CD4-positive, alpha-beta T cell treated with Interferon alpha-2 for 1 hour (primary cell): ENCODE data around the gene LIN54.
"Not testable (repeated sequence)": the region's sequence is repeated elsewhere in the genome, so short reads cannot be mapped to it uniquely, and the experiment has no call there.

Experiments used
- DNase-seq, 2 donors: peaks; one replicate each; pipeline ENCODE4 v3.0.0-alpha.2; 2020 to 2022

LIN54 gene

GRCh38 chr4:82930848-82931755 is 79.5 kb downstream of the LIN54 start:
- DNase-seq, result no peak

- no peak for DNase-seq
Measured at GRCh38 chr4:82921795-82922194, 88.8 kb downstream of the LIN54 start.

GRCh38 chr4:82919386-82919785 is 91.2 kb downstream of the LIN54 start:
- no peak for DNase-seq

DNA sequence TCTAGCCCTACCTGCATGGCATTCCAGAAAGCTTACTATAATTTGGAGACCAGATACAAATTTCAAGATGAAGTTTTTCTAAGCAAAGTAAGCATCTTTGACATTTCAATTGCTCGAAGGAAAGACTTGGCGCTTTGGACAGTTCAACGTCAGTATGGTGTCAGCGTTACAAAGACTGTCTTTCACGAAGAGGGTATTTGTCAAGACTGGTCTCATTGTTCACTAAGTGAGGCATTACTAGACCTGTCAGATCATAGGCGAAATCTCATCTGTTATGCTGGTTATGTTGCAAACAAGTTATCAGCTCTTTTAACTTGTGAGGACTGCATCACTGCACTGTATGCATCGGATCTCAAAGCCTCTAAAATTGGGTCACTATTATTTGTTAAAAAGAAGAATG is 92.5 kb downstream of the LIN54 start:
- DNase-seq, result no peak

GRCh38 chr4:82913968-82914367 is 96.7 kb downstream of the LIN54 start:
- not testable (repeated sequence) for DNase-seq

DNA sequence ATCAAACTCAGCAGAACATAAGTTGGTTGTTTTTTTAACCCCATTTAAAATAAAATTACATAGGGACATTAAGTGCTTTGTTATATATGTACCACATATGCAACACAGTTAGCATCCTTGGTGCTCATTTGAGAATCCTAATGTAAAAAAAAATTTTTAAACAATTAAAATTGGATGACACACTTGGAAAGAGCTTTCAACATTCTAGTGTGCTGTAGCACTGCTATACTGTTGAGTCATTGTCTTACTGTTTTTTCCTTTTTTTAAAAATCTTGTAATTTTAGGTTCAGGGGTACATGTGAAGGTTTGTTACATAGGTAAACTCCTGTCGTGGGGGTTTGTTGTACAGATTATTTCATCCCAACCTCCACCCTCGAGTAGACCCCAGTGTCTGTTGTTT is 97.3 kb downstream of the LIN54 start:
- DNase-seq, result no peak

- no peak for DNase-seq
Measured at GRCh38 chr4:82909326-82909725, 101.3 kb downstream of the LIN54 start.

GRCh38 chr4:82906469-82906868 is 104.2 kb downstream of the LIN54 start:
- no peak for DNase-seq

DNA sequence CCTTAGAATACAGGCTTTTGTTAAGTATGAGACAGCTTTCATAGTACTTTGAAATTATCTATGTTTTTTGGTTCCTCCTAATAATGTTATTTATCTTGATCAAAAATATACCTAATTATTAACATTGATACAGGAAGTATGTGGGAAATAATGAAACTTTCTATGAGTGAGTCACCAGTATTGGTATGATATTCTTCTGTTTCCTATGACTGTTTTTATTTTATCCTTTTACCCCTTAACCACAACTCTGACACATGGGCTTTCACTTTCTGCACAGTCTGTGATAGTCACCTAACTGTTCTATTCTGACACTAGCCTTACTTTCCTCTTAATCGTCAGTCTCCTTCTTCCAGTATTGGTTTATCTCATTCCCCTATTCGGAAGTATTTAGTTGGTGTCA is 105.4 kb downstream of the LIN54 start:
- peak in 1 of 2 donors; percentile 46 for DNase-seq

DNA sequence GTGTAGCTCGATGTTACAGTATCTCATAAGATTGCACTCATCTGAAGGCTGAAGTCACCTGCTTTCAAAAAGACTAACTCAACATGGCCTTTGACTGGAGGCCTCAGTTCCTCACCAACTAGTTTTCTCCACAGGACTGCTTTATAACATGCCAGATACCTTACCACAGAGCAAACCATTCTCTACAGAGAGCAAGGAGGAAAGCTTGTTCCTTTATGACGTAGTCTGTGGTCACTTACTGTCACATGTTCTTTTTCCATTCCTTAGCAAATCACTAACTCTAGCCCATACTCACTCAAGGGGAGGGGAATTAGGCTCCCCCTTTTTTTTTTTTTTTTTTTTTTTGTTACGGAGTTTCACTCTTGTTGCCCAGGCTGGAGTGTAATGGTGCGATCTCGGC is 106.9 kb downstream of the LIN54 start:
- no peak for DNase-seq

- no peak for DNase-seq
Measured at GRCh38 chr4:82901183-82901718, 109.4 kb downstream of the LIN54 start.

- DNase-seq, result peak; percentile 99
Measured at GRCh38 chr4:82900411-82901182, 110.0 kb downstream of the LIN54 start, which contains the start of gene THAP9. TSS of gene THAP9 (plus strand) at chr4:82900735. CDS start at chr4:82900803, 68 bp downstream.

DNA sequence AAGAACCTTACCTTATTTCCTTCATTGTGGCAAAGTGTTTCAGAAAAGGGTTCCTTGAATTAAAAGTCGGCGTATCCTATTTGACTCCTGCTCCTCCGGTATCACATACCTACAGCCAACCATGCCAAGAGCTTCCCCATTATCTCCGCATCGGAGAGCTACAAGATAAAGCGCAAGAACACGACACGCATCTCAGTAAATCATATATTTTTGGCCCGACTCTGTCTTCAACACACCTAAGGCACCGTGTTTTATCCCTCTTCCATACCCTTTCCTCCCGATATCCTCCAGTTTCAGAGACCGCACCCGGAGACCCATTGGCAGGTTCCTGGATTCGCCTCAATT is 110.6 kb downstream of the LIN54 start:
- no peak for DNase-seq

- DNase-seq, result peak in 1 of 2 donors; percentile 16
Measured at GRCh38 chr4:82899374-82900065, 111.1 kb downstream of the LIN54 start.

DNA sequence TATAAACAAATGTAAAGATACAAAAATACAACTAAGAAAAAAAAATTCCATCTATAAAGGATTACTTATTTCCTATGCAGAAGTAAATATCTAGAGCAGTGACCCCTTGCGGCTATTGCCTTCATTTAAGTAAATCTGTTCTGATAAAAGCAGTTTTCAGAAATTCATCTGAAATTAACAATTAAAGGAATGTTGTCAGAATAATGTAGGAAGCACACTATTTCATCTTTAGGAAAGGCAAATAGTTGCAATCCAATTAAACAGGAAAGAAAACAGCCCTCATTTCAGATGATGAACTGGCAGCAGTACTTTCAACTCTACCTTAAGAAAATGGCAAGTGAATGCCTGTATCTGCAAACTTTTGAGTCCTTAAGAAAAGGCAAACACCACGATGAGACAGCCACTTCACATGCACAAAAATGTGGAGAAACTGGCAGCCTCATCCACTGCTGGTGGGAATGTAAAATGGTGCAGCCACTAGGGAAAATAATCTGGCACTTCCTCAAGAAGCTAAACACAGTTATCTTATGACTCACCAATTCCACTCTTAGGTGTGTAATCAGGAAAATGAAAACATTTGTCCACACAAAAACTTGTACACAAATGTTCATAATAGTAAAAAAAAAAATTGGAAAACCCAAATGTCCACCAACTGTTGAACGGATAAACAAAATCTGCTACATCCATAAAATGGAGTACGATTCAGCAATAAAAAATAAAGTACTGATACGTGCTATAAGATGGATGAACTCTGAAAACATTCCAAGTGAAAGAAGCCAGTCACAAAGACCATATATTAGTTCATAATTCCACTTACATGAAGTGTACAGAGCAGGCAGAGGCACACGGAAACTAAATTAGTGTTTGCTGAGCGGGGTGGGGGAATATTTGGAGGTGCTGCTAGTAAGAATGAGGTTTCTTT is 112.0 kb downstream of the LIN54 start:
- peak in 1 of 2 donors; percentile 40 for DNase-seq

GRCh38 chr4:82896755-82897154 is 113.9 kb downstream of the LIN54 start:
- no peak for DNase-seq

DNA sequence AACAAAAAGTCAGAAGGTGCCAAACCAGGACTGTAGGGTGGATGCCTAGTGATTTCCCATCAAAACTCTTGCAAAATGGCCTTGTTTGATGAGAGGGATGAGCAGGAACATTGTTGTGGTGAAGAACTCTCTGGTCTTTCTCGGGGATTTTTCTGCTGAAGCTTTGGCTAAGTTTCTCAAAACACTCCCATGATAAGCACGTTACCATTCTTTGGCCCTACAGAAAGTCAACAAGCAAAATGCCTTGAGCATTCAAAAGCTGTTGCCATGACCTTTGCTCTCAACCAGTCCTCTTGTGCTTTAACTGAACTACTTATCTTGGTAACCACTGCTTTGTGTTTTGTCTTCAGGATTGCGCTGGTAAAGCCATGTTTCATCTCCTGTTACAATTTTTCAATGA is 116.7 kb downstream of the LIN54 start:
- DNase-seq, result no peak

DNA sequence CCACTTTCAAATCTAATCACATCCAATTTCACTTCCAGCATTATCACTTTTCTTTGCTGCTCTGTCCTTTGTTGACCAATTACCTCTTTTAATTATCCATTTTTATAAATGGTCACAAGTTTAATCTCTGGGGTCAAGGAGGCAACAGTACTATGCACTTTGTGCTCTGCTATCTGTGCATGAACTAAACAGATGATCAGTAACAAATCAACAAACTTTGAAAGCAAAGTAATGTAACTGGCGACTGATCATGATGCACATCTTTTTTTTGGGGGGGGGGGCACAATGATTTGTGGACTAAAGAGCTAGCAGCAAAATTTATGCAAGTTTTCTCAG is 118.2 kb downstream of the LIN54 start:
- DNase-seq, result no peak

DNA sequence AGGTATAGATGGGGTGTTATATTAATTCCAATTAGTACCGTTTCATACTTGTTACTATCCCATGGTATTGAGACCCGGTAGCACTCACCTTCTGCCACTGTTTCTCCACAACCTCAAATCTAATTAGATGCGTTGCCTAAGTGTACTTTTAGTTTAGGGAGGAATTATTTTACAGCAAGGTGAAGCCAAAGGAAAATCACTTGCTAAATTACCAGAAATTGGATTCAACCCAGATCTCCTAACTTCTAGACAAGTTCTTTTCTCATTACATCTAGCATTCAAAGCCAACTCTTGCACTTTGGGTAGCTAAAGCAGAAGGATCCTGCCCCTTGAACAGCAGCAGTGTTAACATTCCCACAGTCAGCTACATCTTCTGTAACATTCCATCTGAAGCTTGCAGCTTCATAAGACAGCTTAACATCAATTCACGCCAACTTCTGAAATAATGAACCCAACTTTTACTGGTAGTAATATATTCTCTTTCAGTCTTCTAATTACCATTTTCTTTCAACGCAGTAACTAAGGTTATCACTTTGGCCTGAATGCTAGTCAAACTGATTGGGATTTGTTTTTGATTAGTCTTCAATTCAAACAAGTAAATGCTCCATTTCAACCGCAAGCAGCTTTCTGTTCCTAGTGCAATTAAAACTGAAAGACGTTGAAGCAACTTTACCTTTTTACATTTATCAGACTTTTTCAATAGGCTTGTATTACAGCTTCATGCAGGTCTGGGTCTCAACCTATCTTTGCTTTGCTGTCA is 118.7 kb downstream of the LIN54 start:
- no peak for DNase-seq

DNA sequence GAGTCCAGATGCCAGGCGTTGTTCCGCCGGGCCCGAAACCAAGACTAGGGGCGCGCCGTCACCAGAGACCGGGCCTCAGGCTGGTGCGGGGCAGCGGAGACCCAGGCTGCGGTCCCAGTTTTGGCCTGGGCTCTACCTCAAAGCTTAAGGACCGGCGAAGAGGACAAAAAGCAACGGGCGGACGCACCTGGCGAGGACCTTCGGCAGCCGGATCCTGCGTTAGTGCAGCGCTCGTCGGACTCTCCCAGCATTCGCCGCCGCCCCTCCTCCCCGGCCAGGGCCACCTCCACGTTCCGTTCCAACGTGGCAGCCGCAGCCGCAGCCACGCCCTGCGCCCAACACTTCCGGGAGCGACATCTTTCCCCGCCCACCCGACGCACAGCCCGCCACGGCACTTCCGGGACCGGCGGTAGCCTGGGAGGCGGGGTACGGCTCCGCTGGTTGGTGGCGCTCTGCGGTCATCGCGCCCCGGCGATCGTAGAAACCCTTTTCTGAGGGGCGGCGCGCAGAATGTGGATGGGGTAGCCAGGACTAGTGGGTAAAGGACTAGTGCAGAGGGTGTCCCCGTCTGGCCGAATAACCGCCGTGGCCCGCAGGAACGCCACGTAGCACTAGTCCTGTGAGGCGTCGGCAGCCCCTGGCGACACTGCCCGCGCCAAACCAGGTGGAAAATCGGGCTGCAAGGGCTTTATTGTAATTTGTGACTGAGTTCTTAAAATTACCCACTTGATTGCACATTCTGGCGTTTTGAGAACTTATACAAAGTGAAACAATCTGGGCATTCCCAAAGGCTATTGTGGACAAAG is 119.5 kb downstream of the LIN54 start, which contains the start of gene SEC31A:
SEC31A (minus strand) TSS at position 253 of the 806 bp plus-strand sequence. CDS start 9,217 bp downstream, outside the sequence.
- DNase-seq, result peak; percentile 94 to 97
